ENCODE data around the gene SLC24A2. TPM values are rescaled to one million over a fixed set of nuclear protein-coding genes. Genes with fewer than 3 reads are reported as not detected.

Gene SLC24A2
- total RNA-seq, 3 donors from 2014 or later: 0.63 TPM; not detected in 2

DNA sequence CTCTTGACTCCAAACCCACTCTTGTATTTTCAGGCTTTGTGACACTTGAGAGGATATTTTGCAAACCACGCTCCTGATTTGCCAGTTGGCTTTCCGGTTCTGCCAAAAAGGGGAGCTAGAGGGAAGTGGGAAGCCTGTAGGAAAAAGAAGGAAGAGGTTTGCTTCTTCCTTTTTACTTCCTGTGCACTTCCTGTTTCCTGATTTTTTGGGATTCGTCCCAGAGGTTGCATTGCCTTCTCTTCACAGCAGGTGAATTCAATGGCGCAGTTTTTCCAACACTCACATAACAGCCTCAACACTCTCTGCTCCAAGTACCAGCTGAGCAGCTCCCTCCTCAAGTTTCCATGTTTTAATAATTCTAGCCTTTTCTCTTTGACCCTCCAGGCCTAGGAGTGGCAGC lies 47.7 kb downstream of the SLC24A2 start:
- no peaks in the 10 kb centered on the region for H3K4me1 ChIP-seq (ENCODE audit: low read depth)
- ATAC-seq (no peak), DNase-seq (no peak)
- intact Hi-C loops (cut with DNase I, micrococcal nuclease): no loop called here
- no peak overlapping the region for H3K4me3 ChIP-seq
- H3K36me3 ChIP-seq (ENCODE audit: low read depth): no peaks in the 10 kb centered on the region
- TF ChIP-seq, protein P1, sequence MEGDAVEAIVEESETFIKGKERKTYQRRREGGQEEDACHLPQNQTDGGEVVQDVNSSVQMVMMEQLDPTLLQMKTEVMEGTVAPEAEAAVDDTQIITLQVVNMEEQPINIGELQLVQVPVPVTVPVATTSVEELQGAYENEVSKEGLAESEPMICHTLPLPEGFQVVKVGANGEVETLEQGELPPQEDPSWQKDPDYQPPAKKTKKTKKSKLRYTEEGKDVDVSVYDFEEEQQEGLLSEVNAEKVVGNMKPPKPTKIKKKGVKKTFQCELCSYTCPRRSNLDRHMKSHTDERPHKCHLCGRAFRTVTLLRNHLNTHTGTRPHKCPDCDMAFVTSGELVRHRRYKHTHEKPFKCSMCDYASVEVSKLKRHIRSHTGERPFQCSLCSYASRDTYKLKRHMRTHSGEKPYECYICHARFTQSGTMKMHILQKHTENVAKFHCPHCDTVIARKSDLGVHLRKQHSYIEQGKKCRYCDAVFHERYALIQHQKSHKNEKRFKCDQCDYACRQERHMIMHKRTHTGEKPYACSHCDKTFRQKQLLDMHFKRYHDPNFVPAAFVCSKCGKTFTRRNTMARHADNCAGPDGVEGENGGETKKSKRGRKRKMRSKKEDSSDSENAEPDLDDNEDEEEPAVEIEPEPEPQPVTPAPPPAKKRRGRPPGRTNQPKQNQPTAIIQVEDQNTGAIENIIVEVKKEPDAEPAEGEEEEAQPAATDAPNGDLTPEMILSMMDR (IDR thresholded peaks at IDR 0.05): no peak
- H3K9me3 ChIP-seq: no peaks in the 10 kb centered on the region
